ENCODE results near the gene SEMA4D. TPM values are rescaled to one million over a fixed set of nuclear protein-coding genes. Genes with fewer than 3 reads are reported as not detected.
A peak's percentile ranks its signal among the peaks of the same experiment; 100 is the strongest.

SEMA4D gene
- total RNA-seq, 1 donor from 2014 or later: 46.2 TPM

DNA sequence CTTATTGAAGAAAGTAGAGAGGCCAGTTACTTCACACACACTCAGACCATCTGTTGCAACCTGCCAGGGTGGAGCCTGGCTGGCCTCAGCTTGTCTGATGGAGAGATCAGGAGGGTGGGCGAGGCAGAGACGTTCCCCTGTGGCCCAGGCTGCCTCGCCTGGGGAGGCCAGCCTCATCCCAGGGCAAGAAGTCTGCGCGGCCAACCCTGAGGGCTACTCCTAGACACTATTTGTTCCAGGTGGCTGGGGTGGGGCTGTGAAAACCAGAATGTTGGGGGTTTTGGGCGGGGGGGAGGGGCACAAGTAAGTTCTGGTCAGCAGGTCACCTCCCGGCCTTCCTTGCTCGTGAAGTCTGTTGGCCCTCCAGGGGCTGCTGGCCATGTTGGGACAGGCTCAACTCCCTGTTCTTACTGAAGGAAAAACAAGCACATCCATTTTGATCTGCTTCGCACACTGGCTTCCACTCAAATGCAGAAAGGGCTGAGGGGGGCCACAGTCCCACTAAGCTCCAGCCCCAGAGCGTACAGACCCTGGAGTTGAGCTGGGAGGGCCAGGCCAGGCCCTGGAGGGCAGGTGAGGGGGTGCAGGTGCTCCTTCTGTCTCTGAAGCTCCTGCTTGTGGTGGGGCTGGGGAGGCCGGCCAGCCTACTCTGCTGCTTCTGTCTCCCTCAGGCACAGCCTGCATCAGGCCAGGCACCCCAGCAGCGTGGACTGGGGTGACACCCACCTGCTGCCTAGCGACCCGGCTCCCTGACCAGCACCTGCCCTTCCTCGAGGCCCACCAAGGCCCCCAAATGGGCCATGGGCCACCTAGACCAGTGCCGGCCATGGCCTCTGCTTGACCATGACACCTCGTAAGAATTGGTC, 133.0 kb downstream of the SEMA4D start:
- DNase-seq: peak; percentile 55
- intact Hi-C loops (cut with DNase I): no loop called here

DNA sequence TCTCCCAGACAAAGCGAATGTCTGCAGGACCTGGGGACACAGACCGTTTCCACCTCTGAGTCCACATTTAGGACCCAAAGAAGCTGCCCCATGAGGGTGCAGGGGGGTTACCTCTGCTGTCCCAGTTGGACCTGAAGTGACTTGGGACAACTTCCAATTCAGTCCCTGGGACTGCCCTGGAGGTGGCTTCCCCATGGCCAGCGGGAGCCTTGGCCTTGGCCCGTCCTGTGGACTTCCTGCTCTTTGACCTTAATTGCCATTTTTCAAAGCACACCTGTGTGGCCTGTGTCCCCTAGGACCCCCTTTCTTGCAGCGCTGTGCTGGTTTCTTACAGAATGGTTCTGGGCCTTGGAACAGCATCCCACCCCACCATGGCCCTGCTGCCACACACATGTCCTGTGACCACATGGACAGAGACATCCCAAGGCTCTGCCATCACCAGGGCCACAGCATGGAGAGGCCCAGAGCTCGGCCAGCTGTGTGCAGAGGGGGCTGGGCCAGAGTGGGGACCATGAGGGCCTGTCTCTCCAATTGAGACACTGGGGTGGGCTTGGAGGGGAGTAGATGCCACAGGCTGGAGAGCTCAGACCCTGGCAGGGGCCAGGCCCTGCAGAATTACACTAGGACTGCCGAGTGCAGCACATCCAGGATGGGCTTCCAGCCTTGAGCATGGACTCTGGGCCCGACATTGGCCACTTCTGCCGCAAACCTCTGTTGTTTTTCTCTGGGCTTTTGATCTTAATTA, 133.8 kb downstream of the SEMA4D start:
- DNase-seq (peak; percentile 53), ATAC-seq (no peak)
- no peak overlapping the region for H3K4me3 ChIP-seq
- no peak overlapping the region for H3K27ac ChIP-seq
- peaks cover 14% of the 10 kb centered on the region for H3K4me1 ChIP-seq
- intact Hi-C loops (cut with DNase I): no loop called here
- H3K9me3 ChIP-seq: no peaks in the 10 kb centered on the region
- TF ChIP-seq, protein P1, sequence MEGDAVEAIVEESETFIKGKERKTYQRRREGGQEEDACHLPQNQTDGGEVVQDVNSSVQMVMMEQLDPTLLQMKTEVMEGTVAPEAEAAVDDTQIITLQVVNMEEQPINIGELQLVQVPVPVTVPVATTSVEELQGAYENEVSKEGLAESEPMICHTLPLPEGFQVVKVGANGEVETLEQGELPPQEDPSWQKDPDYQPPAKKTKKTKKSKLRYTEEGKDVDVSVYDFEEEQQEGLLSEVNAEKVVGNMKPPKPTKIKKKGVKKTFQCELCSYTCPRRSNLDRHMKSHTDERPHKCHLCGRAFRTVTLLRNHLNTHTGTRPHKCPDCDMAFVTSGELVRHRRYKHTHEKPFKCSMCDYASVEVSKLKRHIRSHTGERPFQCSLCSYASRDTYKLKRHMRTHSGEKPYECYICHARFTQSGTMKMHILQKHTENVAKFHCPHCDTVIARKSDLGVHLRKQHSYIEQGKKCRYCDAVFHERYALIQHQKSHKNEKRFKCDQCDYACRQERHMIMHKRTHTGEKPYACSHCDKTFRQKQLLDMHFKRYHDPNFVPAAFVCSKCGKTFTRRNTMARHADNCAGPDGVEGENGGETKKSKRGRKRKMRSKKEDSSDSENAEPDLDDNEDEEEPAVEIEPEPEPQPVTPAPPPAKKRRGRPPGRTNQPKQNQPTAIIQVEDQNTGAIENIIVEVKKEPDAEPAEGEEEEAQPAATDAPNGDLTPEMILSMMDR (IDR thresholded peaks at IDR 0.05): no peak
- no peaks in the 10 kb centered on the region for H3K27me3 ChIP-seq
- H3K36me3 ChIP-seq: peaks cover 36% of the 10 kb centered on the region

More for the DNA sequence above, 133.0 kb downstream of the SEMA4D start:
- Histone ChIP-seq H3K4me3 (no peak overlapping the region), H3K9me3 (no peaks in the 10 kb centered on the region), H3K27ac (no peak overlapping the region), H3K36me3 (peaks cover 28% of the 10 kb centered on the region), H3K27me3 (no peaks in the 10 kb centered on the region), H3K4me1 (peaks cover 7% of the 10 kb centered on the region)
- ATAC-seq: peak; percentile 8
- TF ChIP-seq, protein P1 (IDR thresholded peaks at IDR 0.05): no peak

DNA sequence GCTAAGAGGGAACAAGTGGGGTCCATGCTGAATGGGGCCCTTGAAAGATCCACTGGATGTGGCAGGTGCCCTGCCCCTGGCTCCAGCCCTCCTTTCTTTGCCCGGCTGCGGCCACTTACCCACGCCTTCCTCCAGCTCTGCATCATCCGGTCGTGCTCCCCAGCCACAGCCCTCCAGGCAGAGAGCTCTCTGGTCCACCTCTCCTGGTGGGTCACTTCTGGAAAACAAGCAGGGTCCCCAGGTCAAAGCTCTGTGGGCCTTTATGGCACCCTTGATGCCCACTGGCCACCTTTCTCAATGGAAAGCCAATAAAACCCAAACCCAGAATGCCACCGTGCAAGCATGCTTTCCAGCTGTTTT, 134.6 kb downstream of the SEMA4D start:
- intact Hi-C loops (cut with DNase I): no loop called here

DNA sequence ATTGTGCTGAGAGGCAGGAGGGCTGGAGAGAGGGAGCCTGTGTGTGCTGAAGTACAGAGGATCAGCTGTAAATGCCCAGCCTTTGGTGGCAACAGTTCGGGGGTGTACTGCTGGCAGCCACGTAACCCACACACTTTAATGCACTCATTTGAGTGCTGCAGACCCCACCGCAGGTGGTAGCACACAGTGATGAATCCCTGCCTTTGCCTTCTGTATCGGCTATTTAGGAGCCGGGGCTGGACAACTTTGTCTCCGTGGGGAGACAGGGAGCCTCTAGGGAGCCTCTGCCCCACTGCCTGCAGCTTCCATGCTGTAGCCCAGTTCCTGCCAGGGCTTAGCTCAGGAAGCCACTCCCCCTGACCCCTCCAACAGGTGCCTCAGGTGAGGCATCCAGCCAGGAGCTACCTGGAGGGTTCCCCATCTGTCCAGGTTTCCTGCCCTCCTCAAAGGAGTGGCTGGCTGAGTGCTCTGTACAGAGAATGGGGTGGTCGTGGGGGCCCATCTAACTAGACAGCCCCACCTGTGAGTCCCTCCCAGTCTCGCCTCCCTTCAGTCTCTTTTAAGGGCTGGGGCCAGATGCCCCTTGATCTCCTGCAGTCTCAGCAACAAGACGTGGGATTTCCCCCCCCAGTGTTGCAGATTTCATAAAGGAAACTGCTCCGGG, 135.1 kb downstream of the SEMA4D start:
- Histone ChIP-seq H3K36me3 (peaks cover 49% of the 10 kb centered on the region), H3K4me1 (peaks cover 16% of the 10 kb centered on the region), H3K4me3 (no peak overlapping the region), H3K9me3 (no peaks in the 10 kb centered on the region), H3K27me3 (no peaks in the 10 kb centered on the region), H3K27ac (no peak overlapping the region)
- TF ChIP-seq, protein P1 (IDR thresholded peaks at IDR 0.05): no peak
- DNase-seq (no peak), ATAC-seq (no peak)
- intact Hi-C loops (cut with DNase I): no loop called here

More for the DNA sequence above, 134.6 kb downstream of the SEMA4D start:
- Histone ChIP-seq H3K4me3 (no peak overlapping the region), H3K4me1 (peaks cover 16% of the 10 kb centered on the region), H3K27me3 (no peaks in the 10 kb centered on the region), H3K27ac (no peak overlapping the region), H3K36me3 (peaks cover 44% of the 10 kb centered on the region), H3K9me3 (no peaks in the 10 kb centered on the region)
- no peak for DNase-seq
- TF ChIP-seq, protein P1 (IDR thresholded peaks at IDR 0.05): no peak
- no peak for ATAC-seq

DNA sequence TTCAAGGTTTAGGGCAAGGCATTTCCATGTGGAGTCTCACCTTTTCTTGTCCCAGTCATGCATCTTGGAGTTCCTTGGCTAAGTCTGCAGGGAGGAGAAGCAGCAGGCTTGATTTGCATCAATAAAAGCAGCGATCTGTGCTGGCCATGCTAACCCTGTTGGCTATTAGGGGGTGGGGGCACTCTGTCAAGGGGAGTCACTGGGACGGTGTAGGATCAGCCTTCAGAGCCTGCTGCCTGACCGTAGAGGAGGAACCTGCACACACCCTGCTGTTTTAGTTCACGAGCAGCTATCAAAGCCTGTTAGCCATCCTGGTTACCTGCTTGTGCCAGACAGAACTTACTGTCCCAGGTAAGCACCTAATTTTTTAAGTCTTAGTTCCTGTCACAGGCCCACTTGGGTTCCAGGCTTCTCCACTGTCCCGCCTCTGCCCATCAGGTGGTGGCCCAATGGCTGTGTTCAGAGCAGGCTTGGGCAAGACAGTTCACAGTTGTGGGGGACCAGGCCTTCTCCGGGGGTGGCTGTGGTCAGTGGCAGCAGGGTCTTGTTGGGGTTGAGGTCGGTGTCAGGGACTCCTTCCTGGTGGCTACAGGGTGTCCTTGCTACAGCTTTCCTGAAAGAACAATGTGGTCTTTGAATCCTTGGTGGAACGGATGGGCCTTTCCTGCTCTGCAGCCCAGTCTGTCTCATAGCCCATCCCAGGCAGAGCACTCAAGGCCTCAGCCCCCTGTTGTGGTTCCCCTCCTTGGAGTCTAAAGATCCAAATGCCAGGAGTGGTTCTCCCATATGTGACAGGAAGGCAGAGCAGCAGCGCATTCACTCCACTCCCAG, 135.9 kb downstream of the SEMA4D start:
- H3K36me3 ChIP-seq: peaks cover 56% of the 10 kb centered on the region
- no peak overlapping the region for H3K27ac ChIP-seq
- no peaks in the 10 kb centered on the region for H3K27me3 ChIP-seq
- DNase-seq (no peak), ATAC-seq (no peak)
- H3K9me3 ChIP-seq: no peaks in the 10 kb centered on the region
- peaks cover 16% of the 10 kb centered on the region for H3K4me1 ChIP-seq
- no peak overlapping the region for H3K4me3 ChIP-seq
- intact Hi-C loops (cut with DNase I): no loop called here
- TF ChIP-seq, protein P1 (IDR thresholded peaks at IDR 0.05): no peak
